HG02943 (cell line): Measurements from ENCODE around the gene TMED10.

Experiments used
- ATAC-seq: cut with Tn5 transposase; IDR thresholded peaks from one replicate; pipeline ENCODE4 v1.9.1; 2021; ENCODE audit warnings: mild to moderate bottlenecking, low read depth, moderate library complexity; ENCODE audit not compliant: unreplicated experiment

TMED10 gene

DNA sequence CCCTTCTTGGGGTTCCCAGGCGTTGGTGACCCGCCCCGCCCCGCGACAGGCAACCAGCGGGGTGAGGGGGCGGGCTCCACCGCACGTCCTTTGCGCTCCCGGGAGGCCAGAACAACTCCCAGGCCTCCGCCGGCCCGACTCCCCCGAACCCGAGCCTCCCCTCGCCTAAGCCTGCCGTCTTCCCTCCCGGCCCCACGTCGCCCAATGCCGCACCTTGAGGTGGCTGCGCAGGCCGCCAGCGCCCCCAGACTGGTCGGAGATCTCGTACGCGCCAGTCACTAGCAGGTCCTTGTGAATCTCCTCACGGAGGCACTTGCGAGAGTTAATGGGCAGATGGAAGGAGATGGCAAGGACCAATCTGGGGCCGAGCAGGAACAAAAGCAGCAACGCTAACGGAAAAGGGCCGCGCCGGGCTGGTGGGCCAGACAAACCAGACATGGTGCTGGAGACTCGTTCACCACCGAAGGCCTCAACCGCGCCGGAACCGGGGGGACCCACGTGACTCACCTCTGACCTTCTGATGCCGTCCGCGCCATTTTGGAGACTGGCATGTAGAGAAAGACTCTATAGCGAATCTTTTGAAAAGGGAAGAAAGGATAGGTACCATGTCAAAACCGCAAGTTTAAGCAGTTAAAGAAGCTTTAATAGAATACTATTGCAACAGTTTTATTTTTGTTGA, at the start of gene TMED10:
Gene TMED10, minus strand, starts transcription at position 471 of the 679 bp plus-strand sequence. Its CDS starts 33 bp downstream, at position 438.
- peak; percentile 75 for ATAC-seq

DNA sequence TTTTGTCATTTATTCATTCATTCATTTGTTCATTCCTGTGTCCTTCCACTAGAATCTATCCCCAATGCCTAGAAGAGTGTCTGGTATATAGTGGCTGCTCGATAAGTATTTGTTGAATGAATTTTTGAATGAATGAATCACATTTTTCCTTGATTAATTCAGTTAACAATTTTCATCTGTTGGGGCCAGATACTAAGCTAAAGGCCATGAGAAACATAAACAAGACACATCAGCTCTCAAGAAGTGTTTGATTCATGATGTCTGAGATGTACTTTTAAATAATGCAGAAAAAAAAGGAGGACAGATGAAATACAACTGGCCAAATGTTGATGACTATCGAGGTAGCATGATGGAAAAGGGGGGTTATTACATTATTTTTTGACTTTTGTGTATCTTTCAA, 48.1 kb upstream of the TMED10 start:
- no peak for ATAC-seq

DNA sequence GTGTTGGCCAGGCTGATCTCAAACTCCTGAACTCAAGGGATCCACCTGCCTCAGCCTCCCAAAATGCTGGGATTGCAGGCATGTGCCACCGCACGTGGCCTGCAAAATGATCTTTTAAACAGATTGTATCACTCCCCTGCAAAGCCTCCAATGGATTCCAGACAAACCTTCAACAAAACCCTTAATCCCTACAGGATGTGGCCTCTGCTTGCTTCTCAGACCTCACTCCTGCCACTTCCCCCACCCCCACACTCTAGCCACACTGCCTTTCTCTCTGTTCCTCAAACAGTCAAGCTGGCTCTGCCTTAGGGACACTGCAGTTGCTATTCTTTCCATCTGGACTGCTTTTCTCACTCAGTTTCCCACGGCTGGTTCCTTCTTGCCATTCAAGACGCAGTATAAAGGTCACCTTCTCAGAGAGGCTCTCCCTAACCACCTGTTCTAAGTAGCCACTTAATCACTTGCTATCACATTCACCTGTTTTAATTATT, 47.3 kb upstream of the TMED10 start:
- ATAC-seq = no peak

DNA sequence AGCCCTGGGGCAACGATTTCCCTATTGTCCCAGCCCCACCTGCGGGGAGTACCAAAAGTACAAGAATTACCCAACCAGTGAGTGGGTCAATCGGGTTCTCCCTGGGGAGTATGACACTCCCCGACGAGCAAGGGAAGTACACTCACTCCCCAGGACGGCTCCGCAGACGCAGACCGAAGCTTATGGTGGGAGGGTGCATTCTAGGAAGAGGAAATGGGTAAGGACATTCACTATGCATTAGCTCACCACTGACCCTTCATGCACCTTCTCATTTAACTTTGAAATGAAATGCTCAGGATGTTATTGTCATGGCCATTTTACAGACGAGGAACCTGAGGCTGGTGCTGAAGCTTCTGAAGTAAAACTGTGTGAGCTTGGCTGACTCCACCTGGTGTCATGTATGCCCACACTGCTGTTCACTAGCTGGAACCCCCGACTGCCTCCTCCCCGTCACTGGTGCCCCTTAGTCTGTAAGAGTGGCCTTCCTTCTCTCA, 45.8 kb upstream of the TMED10 start:
- no peak for ATAC-seq

DNA sequence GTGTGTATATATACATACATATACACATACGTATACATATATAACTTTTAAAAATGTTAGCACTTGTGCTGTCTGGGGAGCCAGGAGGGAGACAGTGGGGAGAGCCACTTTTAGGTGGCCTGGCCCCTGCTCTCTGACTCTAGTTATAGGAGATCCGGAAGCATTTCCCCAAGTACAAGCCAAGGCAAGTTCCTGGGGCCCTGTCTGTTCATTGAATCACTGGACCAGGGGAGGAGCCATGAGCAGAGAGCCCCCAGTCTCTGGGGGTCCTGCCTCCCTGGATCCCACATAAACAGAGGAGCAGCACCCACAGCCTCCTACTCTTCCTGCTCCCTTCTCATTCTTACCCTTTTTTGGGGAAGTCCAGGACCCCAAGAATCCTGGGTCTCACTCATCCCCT, 45.4 kb upstream of the TMED10 start:
- ATAC-seq = no peak

DNA sequence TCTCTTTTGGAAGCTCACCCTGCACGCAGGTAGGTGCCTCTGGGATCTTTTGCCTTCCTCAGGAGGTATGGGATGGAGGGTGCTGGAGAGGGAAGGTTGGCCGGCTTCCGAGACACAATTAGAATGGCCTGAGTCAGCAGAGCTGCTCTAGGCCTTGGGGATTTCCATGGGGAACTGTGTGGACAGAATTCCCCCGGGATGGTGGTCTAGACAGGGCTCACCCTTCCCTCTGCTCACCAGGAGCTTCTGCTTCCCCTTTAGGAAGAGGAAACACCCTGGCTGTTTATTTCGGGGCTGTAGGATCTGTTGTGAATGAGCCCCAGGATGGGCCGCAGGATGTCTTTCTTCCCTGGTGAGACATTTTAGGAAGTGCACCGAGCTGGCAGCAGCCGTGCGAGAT, 43.7 kb upstream of the TMED10 start:
- ATAC-seq = no peak

DNA sequence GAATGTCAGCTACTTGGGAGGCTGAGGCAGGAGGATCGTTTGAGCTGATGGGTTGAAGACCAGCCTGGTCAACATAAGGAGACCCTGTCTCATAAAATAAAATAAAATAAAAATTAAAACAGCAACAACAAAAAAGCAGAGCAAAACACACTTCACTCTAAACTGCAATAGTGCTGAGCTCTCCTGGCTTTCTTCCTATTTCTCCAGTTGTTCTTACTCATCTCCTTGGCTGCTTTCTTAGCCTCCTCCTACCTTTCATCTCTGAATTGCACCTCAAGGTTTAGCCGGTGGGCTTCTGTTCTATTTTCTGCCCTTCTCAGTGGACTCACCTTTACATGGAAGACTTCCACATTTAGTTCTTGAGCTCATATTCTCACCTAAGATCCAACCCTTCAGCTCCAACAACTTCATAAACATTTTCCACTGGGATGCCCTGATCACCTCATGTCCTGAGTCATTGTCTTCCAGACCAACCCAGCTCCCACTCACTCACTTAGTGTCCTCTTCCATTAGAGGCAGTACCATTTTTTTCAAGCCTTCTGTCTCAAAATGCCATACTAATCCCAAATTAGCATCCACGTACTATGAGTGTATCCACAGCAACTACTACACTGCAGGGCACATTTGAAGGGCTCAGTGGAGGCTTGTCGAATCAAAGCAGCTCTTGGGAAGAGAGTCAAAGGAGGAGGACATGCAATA, 41.2 kb upstream of the TMED10 start:
- ATAC-seq = no peak

DNA sequence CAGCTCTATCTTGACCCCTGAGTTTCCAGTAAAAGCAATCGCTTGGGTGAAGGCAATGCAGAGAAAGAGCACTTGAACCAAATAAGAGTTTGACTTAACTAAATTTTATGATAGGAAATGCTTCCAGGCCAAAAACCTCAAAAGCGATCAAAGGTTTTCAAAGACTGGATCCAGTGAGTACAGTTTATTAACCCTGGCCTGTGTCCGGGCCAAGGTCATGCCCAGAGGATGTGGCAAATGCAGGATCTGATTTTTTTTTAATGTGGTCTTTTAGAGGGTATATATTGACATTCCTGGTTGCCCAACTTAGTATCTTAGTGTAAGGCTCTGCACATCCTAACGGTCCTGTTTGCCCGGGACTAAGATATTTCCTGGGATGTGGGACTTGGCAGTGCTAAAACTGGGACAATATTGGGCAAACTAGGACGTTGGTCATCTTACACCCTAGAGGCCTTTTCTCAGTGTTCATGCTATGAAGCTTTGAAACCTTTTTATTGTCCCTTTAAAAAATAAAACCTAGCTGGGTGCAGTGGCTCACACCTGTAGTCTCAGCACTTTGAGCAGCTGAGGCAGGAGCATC, 40.1 kb upstream of the TMED10 start:
- ATAC-seq = no peak

DNA sequence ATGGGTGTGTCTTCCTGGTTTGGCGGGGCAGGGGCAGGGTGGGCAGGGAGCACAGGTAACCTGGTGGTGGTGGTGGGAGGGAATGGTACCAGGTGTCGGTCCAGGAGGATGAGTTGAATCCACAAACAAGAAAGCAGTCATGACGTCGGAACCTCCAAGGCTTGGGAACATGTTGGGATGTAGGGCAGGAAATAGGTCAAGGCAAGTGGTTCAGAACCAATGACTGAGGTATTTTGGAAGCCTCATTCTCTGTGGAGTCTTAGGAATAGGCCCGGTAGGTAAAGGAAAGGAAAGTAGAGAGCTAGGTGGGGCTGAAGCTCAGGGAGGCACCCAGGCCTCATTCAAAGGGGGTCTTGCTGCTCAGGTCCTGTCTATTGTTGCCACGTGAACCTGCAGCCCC, 39.1 kb upstream of the TMED10 start:
- no peak for ATAC-seq

DNA sequence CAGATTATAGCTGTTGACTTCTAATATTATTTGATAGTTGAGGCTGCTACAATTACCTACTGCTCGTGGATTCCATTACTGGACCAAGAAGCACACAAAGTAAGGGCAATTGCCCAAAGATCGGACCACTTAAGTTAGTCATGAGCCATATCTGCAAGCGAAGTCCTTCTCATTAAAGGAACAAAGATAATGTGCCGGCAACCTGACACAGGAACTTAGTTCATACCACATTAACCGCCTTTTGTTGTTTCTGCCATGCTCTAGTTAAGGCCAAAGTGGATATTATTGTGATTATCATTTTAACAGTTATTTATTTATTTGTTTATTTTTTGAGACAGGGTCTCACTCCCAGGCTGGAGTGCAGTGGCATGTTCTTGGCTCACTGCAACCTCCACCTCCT, 38.1 kb upstream of the TMED10 start:
- no peak for ATAC-seq

DNA sequence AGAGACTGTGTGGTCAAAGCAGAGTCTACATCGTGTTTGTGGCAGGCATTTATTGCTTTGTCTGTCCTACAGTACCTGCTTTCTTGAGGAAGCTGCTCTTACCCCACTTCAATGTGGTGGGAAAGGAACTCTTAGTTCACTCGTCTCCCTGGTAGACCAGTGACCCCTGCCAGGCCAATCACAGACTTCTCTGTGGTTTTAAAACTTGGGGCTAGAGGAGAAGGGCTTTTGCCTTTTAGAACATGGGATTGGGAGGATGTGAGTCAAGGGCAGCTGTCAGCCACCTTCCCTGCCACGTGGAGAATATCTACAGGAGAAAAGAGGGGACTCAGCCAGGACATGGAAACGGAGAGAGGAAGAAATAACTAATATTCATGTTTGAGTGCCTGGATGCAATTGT, 36.8 kb upstream of the TMED10 start:
- ATAC-seq = no peak

DNA sequence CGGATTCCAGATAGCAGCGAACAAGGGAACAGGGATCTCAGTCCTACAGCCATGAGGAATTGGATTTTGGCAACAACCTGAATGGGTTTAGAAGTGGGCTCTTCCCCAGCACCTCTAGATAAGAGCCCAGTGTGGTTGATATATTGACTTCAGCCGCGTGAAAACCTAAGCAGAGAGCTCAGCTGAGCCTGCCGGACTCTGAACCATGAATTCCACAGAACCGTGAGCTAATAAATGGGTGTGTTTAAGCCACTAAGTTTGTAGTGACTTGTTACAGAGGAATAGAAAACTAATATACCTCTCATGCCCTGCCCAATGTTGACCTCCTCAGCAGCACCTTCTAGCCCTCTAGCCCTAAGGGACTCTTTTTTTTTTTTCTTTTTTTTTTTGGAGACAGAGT, 32.4 kb upstream of the TMED10 start:
- no peak for ATAC-seq

DNA sequence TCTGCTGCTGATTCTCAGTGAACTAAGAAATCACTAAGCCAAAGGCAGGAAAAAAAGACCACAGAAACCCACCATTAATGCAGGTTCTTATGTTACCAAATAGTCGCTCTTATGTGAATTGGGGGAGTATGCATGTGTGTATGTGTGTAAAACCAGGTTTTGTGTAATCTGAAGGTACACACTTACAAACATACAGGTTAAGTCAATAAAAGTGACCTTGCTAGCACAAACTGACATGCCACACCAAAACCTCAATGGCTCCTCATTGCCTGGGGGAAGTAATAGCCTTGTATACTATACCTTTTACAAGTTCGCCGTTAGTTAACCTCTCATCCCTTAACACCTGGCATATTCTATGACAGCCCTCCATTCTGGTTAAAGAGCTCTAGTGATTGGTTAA, 29.8 kb upstream of the TMED10 start:
- ATAC-seq = no peak

DNA sequence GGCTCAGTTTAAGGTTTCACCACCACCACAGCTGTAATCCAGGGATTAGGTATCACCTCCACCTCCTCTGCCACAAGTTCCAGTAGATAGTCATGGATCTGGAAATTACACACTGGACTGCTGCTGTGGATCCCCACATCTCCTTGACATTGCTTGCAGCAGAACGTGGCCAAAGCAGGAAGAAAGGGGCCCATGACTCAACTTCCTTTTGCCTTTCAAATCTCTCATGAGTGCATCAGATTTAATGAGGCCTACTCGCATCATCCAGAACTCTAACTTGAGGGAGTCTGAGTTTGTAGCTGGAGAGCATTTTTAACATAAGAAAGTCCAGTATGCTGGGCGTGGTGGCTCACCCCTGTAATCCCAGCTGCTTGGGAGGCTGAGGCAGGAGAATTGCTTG, 29.2 kb upstream of the TMED10 start:
- no peak for ATAC-seq

DNA sequence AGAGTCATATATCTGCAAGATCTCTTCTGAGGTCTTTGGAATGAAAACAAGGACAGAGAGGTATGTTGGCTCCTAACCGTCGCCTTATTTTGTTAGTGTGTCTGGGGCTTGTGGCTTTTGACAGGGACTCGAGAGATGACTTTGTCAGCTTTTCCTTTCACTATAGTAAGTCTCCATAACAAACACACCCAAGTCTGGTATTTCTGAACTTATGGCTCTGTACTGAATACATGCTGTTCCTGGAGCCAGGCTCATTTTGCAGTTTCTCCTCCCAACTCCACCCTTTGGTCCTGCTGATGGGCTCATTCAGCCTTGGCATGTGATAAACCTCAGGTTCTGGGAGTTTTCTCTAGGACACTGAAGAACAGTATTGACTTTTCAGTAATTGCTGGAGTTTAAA, 27.7 kb upstream of the TMED10 start:
- ATAC-seq = no peak

DNA sequence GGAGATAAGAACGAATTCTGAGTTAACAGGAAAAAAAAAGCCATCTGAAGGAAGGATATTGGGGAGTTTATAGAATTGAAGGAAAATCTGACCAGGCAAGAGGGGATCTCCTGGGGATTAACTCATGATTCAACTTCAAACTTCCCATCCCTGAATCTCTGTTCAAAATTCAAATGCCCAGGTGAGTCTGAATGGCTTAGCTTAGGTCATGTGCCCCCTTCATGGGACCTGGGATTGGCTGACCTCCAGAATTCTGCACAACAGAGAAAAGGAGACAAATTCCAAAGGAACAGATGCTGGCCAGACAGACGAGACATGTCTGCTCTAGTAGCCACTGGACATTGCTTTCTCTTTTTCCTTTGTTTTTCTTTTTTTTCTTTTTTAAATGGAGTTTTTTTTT, 26.2 kb upstream of the TMED10 start:
- no peak for ATAC-seq

DNA sequence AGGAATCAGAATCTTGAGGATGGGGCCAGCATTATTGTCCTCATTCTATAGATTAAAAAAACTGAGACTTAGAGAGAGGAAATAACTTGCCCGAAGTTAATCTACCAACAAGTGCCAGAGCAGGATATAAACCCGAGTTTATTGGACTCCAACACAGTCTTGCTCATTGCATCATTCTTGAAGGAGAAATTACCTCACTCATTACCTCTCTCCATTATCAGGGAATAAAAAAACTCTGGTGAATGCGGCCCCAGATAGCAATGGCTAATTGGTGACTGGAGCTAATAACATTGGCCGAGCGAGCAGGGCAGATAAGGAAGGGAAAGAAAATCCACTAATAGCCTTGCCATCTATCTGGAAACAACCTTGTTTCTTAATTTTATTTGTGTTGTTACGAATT, 24.7 kb upstream of the TMED10 start:
- ATAC-seq = no peak

DNA sequence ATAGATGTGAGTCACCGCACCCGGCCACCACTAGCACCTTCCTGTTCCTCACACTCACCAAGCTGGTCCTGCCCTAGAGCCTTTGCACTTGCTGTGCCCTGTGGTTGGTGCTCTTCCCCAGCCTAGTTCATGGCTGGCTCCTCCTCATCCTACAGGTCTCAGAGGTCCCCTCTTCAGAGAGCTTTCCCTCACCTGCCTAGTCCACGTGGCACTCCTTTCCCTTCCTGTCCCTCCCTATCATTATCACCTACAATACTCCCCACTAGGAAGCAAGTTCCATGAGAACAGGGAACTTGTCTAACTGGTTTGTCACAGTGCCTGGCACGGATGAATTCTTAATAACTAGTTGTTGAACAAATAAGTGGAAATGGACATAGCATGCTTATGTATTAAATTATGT, 24.0 kb upstream of the TMED10 start:
- no peak for ATAC-seq

DNA sequence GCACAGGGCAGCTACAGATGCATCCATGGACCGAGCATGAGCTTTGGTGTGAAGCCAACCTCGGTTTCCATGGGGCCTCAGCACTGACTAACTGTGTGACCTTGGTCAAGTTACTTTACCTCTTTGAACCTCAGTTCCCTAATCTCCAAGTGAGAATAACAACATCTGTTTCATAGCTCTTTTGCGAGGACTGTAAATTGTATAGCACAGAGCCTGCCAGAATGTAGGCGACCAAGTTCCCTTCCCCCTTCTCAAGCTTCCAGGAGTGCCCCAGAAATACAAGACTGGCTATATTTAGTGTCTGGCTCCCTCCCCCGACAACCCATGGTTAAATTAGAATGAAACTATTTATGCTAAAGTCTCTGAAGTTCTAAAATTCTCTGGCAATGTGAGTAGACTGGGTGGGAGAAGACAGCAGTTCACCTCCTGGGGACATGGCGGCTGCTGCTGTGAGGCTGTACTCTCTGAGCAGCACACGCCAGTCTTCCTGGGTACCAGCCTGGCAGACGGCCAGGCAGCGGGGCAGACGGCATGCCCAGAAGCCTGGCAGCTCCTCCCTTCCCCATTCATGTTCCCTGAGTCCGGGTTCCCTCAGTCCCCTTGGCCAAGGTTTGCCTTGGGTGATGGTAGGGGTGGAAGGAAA, 22.0 kb upstream of the TMED10 start:
- no peak for ATAC-seq

DNA sequence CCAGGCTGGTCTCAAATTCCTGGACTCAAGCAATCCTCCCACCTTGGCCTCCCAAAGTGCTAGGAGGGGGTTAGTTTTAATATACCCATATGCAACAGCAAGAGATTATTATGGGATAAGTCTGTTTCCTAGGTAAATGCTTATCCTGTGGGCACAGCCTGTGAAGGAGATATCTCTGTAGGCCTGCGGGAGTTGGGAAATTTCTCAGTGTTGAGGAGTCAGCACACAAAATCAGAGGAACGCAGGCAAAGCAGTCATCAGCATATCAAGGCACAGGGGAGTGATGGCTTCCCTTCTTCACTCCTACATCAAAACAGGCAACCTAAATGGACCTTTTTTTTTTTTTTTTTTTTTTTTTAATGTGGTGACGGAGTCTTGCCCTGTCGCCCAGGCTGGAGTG, 20.9 kb upstream of the TMED10 start:
- no peak for ATAC-seq

DNA sequence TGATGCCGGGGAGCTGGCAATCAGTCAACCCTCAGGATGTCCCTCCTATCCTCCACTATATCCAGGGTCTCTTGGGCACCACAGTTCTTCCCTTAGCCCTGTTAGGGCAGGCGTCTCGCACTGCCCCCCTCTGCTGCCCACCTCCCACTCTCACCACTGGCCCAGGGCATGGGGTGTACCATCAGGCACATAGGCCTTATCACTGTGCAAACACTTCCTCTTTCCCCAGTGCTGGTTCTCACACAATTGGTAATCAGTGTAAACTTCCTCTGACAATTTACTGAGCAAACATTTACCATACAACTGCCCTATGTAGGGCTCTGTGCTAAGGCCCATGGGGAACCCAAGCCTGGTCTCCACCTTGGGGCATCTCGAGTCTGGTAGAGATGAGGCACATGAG, 20.1 kb upstream of the TMED10 start:
- no peak for ATAC-seq
